Measurements from ENCODE around the gene F10. TPM values are rescaled to one million over a fixed set of nuclear protein-coding genes. Genes with fewer than 3 reads are reported as not detected.

Gene F10
- total RNA-seq, 2 donors from 2014 or later: 18.7 to 32.4 TPM

DNA sequence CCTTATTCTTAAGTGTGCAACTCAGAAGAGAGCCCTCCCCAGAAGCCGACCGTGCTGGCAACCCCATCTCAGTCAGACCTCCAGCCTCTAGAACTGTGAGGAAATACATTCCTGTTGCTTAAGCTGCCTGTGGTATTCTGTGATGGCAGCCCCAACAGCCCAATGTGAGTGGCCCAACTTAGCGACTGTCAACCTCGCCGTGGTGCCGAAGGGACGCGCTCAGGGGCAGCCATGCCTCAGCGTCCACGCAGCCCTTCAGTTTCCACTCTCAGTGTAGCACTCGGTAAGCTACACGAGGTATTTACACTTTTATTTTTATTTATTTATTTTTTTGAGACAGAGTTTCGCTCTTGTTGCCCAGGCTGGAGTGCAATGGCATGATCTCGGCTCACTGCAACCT lies 54.2 kb downstream of the F10 start:
- Histone ChIP-seq H3K9me3 (ENCODE audit: control insufficient read depth, low read length) (no peaks in the 10 kb centered on the region), H3K36me3 (ENCODE audit: control insufficient read depth, insufficient read depth, low read length) (peaks cover 82% of the 10 kb centered on the region), H3K4me1 (ENCODE audit: control insufficient read depth, insufficient read depth, low read length) (peaks cover 23% of the 10 kb centered on the region), H3K27ac (ENCODE audit: low read depth, low read length) (no peak overlapping the region), H3K4me3 (ENCODE audit: low read length) (no peak overlapping the region), H3K27me3 (ENCODE audit: control insufficient read depth, insufficient read depth, low read length, poor library complexity, severe bottlenecking) (no peaks in the 10 kb centered on the region), H3K9ac (ENCODE audit: extremely low read depth, low read length, poor library complexity, severe bottlenecking) (no peak overlapping the region)
- Mint-ChIP-seq H3K27me3 (ENCODE audit: insufficient read depth) (no peaks in the 10 kb centered on the region), H3K9me3 (no peaks in the 10 kb centered on the region), H3K27ac (no peak overlapping the region), H3K4me3 (no peak overlapping the region), H3K36me3 (ENCODE audit: low read depth) (peaks cover 70% of the 10 kb centered on the region), H3K4me1 (peaks cover 45% of the 10 kb centered on the region)
- TF ChIP-seq, protein P1, sequence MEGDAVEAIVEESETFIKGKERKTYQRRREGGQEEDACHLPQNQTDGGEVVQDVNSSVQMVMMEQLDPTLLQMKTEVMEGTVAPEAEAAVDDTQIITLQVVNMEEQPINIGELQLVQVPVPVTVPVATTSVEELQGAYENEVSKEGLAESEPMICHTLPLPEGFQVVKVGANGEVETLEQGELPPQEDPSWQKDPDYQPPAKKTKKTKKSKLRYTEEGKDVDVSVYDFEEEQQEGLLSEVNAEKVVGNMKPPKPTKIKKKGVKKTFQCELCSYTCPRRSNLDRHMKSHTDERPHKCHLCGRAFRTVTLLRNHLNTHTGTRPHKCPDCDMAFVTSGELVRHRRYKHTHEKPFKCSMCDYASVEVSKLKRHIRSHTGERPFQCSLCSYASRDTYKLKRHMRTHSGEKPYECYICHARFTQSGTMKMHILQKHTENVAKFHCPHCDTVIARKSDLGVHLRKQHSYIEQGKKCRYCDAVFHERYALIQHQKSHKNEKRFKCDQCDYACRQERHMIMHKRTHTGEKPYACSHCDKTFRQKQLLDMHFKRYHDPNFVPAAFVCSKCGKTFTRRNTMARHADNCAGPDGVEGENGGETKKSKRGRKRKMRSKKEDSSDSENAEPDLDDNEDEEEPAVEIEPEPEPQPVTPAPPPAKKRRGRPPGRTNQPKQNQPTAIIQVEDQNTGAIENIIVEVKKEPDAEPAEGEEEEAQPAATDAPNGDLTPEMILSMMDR (conservative IDR thresholded peaks at IDR 0.05): no peak
- WGBS, 2 experiments (ENCODE audit: insufficient coverage in 1 of 2, insufficient read length in 1 of 2): 98 to 100% methylated on average over 5 to 12 of the region's 14 CpGs
- peak; percentile 35 for DNase-seq

- H3K9me3 ChIP-seq (ENCODE audit: control insufficient read depth, low read length): no peaks in the 10 kb centered on the region
- peak overlapping the region; percentile 31 for H3K4me3 ChIP-seq (ENCODE audit: low read length)
- Mint-ChIP-seq H3K27ac (peak overlapping the region; percentile 99), H3K4me1 (peaks cover 44% of the 10 kb centered on the region), H3K4me3 (peak overlapping the region; percentile 51), H3K9me3 (no peaks in the 10 kb centered on the region), H3K27me3 (ENCODE audit: insufficient read depth) (no peaks in the 10 kb centered on the region), H3K36me3 (ENCODE audit: low read depth) (peaks cover 72% of the 10 kb centered on the region)
- H3K27me3 ChIP-seq (ENCODE audit: control insufficient read depth, insufficient read depth, low read length, poor library complexity, severe bottlenecking): no peaks in the 10 kb centered on the region
- peaks cover 26% of the 10 kb centered on the region for H3K4me1 ChIP-seq (ENCODE audit: control insufficient read depth, insufficient read depth, low read length)
- peaks cover 79% of the 10 kb centered on the region for H3K36me3 ChIP-seq (ENCODE audit: control insufficient read depth, insufficient read depth, low read length)
- peak overlapping the region; percentile 65 for H3K27ac ChIP-seq (ENCODE audit: low read depth, low read length)
- H3K9ac ChIP-seq (ENCODE audit: extremely low read depth, low read length, poor library complexity, severe bottlenecking): peak overlapping the region; percentile 43
- TF ChIP-seq, protein P1 (conservative IDR thresholded peaks at IDR 0.05): no peak
- DNase-seq: no peak
- 88 to 89% methylated on average over 22 to 25 of the region's 25 CpGs for WGBS, 2 experiments (ENCODE audit: insufficient coverage in 1 of 2, insufficient read length in 1 of 2)
Observed at GRCh38 chr13:113178070-113178895, 55.7 kb downstream of the F10 start.

DNA sequence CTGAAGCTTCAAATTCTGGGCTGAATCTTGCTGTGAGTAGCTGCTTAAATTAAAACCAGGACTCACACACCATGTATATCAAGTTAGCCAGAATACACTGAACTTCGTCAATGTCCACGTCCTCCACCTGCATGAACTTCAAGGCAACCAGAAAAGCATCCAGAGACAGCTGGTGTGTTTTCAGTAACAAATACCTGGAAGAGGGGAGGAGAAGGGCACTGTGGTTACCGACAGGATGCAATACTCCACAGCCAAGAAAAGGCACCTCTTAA lies 56.2 kb downstream of the F10 start:
- peaks cover 80% of the 10 kb centered on the region for H3K36me3 ChIP-seq (ENCODE audit: control insufficient read depth, insufficient read depth, low read length)
- TF ChIP-seq, protein P1 (conservative IDR thresholded peaks at IDR 0.05): no peak
- H3K27ac ChIP-seq (ENCODE audit: low read depth, low read length): peak overlapping the region; percentile 65
- no peaks in the 10 kb centered on the region for H3K9me3 ChIP-seq (ENCODE audit: control insufficient read depth, low read length)
- peak overlapping the region; percentile 51 for H3K4me3 Mint-ChIP-seq
- H3K27ac Mint-ChIP-seq: peak overlapping the region; percentile 99
- peak overlapping the region; percentile 31 for H3K4me3 ChIP-seq (ENCODE audit: low read length)
- H3K9ac ChIP-seq (ENCODE audit: extremely low read depth, low read length, poor library complexity, severe bottlenecking): peak overlapping the region; percentile 43
- peaks cover 26% of the 10 kb centered on the region for H3K4me1 ChIP-seq (ENCODE audit: control insufficient read depth, insufficient read depth, low read length)
- 64 to 100% methylated on average over 2 to 3 of the region's 3 CpGs for WGBS, 2 experiments (ENCODE audit: insufficient coverage in 1 of 2, insufficient read length in 1 of 2)
- no peak for DNase-seq
- no peaks in the 10 kb centered on the region for H3K27me3 ChIP-seq (ENCODE audit: control insufficient read depth, insufficient read depth, low read length, poor library complexity, severe bottlenecking)
- no peaks in the 10 kb centered on the region for H3K9me3 Mint-ChIP-seq
- peaks cover 44% of the 10 kb centered on the region for H3K4me1 Mint-ChIP-seq
- peaks cover 75% of the 10 kb centered on the region for H3K36me3 Mint-ChIP-seq (ENCODE audit: low read depth)
- H3K27me3 Mint-ChIP-seq (ENCODE audit: insufficient read depth): no peaks in the 10 kb centered on the region
